GM21526 (cell line): ENCODE data around the gene KRTAP10-1.
"Not testable (repeated sequence)": the region's sequence is repeated elsewhere in the genome, so short reads cannot be mapped to it uniquely, and the experiment has no call there.

ENCODE experiments used
- ATAC-seq: cut with Tn5 transposase; IDR thresholded peaks from one replicate; pipeline ENCODE4 v1.9.1; 2021; ENCODE audit warnings: moderate library complexity; ENCODE audit not compliant: unreplicated experiment, low FRiP score

KRTAP10-1 gene

DNA sequence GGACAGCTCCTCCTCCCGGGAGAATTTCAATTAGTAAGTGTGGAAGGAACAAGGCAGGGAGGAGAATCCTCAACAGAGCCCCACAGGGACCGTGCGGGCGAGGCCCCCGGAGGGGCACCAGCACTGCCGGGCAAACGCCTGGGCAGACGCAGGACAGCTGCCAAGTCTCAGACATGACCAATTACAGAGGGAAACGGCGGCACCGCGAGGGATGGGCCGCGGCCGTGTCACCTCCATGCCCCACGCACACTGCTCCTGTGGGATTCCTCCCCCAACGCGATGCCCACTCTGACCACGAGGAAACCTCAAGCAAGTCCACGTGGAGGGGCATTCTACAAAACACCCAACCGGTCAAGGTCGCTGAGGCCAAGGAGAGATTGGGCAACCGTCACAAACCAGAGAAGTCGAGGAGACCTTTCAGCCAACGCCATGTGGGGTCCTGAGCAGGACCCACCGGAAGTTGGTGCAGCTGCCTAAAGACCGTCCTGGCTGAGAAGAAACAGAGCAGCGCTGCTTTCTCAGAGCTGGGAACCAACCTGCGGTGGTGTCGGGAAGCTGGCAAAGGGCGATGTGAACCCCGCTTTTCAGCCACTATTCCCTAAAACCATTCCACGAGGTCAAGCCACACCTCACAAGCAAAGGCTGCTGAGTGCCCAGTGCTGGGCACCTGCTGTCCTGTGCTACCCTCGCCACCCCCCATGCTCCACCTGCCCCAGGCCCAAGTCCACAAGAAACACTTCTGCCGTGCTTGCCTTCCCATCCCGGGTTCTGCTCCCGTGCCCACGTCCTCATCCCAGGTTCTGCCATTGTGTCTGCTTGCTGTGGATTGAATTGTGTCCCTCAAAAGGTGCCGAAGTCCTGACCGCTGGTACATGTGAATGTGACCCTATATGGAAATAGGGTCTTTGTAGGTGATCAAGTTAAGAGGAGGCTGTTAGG, 32.1 kb upstream of the KRTAP10-1 start:
- ATAC-seq = no peak

DNA sequence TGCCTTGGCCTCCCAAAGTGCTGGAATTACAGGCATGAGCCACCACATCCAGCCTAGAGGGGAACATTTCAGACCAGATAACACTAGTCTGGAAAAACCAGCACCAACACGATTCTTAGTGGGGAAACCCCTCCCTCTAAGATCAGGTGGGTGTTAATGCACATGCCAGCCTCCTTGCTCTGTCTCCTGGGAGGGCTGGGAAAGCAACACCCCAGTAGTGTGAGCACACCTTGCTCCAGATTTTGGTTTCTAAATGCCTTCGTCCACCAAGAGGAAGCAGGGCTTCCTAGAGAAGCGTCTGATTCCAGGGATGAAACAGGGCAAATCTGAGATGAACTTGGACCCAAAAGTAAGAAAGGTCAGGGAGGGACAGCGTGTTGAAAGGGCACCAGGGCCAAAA, 31.3 kb upstream of the KRTAP10-1 start:
- no peak for ATAC-seq

DNA sequence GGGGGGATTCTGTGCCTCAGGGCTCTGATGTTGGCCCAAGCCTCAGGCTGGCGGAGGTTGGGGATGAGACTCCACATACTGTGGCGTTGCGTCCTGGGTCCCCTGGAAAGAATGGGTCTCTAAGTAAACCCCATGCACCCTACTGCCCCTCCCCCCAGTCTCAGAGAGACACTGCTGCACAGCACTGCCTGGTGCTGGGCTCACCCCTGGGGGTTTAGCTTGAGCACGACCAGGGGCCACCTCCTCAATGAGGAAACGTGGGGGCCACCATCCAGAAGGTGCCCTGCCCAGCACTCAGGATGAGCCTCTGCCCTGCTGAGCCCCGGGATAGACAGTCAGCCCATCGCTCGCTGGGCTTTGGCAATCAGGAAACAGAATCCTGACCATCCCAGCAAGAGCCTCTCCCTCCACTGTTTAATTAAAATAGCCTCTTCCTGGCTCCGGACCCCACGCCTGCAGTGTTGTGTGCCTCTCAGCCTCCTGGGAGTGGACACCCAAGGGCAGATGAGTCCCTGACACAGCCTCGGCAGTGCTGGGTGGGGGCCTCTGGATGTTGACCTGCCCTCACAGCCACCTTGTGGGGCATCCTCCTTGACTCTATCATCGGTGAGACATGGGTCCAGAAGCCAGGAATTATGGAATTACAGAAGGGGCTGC, 30.0 kb upstream of the KRTAP10-1 start:
- no peak for ATAC-seq

DNA sequence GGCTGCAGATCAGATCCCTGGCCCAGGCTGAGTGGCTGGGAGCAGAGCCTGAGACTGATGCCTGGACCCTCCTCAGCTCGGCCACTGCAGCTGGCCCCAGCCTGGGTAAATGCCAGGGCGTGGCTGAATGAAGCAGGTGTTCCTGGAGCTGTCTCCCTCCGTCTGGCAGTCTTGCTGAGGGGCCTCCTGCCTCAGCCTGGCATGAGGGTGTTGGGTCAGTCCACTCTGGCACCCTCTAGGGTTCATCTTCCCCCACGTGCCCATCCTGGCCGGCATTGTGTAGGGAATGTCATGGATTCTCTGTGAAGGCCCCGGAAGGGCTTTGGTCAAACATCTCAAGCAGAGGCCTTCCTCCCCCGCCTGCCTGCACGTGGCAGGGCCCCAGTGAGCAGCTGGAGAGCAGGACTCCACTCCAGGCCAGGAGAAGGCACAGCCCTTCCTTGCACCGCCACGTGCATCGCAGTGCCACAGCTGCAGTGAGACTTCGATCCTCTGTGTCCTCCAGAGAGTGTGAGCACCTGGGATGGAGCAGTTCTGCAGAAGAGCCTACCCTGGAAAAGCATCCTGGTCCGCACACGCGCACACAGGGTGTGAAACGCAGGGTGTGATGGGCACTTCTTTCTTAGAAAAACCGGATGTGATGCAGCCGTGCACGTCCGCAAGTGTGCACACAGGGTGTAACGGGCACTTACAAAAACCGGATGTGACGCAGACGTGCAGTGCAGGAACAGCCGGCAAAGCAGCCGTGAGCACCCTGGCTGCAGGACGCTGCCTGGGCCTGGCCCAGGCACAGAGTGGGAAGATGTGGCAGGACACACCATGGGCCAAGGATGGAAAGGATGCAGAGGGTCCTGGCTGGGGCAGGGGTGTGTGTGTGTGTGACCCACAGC, 28.9 kb upstream of the KRTAP10-1 start:
- no peak for ATAC-seq

DNA sequence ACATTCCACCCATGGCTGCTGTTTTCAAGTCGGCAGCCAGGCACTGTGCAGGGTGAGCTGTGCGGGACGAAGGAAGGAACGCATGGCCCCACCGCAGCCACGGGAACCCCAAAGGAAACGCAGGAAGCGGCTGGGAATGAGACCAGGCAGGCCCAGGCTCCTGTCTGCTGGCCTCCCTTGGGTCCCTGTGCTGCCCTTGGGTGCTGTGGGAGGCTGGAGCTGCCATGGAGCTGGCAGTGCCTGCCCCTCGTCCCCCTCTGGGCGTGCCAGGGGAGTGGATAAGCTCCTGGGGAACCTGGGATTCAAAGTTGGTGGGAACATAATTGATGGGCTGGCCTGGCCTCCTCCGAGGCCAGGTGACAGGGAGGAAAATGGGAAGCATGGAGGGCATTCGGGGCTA, 28.3 kb upstream of the KRTAP10-1 start:
- no peak for ATAC-seq

DNA sequence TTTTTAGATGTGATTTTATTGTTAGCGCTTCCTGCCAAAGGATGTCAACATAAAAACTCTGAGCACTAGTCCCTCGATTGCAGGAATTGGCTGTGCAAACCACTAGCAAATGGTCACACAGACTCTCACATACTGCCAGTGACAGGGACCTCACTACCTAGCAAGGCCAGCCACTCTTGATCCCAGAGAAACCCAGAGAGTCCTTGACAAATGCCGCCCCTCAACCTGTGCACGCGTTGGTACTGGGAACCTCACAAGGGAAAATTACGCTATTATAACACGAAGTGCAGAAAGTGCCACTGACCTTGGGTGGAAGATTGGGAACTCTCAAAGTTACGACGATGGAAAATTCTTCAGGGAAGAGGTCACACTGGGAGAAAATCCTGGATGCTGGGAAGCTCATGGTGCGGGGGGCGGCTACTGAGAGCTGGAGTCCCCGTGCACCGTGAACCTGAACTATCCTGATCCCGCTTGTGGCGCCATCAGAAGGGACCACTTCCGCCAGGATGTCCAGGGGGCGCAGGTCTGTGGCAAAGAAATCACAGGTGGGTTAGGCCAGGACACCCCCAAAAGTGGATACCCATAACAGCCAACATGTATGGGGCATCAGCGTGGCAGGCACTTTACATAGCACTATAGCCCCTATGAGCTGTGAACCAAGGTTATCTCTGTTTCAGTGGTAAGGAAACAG, 27.6 kb upstream of the KRTAP10-1 start:
- ATAC-seq = no peak

DNA sequence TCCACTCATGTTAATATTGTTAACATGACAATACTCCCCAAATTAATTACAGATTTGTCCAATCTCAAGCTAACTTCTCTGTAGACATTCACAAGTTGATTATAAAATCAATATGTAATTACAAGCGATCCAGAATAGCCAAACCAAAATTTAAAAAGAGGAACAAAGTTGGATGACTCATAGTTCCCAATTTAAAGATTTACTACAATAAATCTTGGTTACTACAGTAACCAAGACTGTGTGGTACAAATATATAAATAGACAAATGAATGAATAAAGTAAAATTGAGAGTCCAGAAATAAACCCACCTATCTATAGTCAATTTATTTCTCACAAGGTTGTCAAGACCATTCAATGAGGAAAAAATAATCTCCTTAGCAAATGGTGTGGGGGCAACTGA, 26.4 kb upstream of the KRTAP10-1 start:
- no peak for ATAC-seq

DNA sequence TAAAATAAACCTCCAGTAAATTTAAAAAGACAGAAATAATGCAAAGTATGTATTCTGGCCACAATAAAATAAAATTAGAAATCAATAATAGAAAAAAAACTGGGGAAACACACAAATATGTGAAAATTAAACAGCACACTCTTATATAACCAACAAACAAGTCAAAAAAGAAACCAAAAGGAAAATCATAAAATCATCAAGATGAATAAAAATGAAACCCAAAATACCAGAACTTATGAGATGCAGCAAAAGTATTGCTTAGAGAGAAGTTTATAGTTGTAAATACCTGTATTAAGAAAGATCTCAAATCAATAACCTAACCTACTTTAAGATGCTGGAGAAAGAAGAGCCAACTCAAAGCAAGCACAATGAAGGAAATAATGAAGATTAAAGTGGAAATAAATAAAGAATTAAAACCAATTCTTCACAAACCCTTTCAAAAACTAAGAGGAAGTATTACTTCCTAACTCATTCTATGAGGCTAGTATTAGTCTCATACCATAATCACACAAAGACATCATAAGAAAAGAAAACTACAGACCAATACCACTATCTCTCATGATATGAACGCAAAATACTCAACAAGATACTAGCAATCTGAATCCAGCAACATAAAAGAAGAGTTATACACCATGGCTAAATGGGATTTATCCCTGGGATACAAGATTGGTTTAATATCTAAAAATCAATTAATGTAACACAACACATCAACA, 25.0 kb upstream of the KRTAP10-1 start:
- no peak for ATAC-seq

DNA sequence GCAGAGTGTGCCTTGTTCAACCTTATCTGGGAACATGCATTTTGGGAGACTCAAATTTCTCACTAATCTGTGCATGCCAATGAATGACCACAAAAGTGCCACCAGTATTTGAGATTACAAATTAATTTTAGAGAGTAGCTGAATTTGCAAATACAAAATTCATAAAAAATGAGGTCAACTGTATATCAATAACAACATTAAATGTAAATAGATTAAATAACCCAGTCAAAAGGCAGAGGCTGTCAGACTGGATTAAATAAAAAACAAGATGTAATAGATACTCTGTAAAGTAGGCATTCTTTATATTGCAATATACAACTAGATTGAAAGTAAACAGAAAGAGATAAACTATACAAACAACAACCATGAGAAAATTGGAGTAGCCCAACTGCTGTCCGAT, 24.1 kb upstream of the KRTAP10-1 start:
- no peak for ATAC-seq

DNA sequence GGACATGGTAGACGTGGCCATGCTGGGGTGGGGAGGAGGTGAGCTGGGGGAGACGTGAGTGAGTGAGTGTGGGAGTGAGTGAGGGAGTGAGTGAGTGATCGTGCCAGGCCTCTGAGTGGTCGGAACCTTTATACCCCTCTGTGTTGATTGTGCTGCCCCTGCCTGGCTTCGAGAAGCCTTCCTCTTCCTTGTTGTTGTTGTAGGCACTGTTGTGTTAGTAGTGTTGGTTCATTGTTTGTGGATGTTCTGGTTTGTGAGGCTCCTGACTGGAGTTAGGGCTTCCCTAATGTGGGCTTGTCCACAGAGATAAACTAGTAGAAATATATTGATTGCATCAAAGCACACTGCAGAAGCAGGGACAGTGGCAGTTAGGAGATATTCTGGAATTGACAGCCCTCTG, 18.7 kb upstream of the KRTAP10-1 start, which contains the start of gene KRTAP10-3:
Gene KRTAP10-3 (minus strand): TSS at position 101 of the 400 bp plus-strand sequence. CDS start 80 bp downstream, at position 21.
- no peak for ATAC-seq

DNA sequence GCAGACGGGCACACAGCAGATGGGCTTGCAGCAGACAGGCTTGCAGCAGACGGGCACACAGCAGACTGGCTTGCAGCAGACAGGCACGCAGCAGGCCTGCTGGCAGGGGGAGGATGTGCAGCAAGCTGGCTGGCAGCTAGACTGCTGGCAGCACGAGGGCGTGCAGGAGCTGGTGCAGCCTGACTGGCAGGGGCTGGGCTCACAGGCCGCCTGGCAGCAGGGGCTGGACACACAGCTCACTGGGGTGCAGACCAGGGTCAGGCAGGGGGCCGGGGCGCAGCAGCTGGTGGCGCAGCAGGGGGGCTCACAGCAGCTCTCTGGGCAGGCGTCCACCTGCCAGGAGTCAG, 18.3 kb upstream of the KRTAP10-1 start:
- ATAC-seq = not testable (repeated sequence)

DNA sequence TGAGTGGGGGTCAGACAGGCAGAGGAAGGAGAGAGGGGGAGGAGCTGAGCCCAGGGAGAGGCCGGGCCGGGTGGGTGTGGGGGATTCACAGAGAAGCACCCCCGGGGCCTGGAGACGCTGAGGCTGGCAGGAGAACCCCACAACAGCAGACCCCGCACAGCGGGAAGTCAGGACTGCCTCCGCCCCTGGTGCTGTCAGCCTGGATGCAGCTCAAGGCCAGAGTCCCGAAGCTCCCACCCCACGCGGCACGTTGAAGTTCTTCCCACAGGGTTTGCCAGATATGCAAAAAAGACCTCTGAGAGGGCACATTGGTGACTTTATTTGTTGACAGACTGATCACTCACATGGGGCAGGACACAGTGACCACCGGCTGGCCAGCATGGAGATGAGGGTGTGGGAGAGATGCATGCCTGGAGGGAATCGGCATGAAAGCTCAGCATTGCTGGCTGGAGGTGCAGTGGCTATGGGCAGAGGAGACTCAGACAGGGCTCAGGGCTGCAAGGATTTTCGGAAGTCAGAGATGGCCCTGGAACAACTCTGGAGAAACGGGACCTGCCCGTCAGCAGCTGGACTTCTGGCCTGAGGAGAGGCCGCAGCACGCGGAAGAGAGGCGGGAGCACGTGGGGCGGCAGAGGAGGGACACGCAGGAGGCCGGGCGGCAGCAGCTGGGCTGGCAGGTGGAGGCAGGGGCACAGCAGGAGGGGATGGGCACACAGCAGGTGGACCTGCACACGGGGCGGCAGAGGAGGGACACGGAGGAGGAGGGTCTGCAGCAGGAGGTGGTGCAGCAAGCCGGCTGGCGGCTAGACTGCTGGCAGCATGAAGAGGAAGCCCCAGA, 17.7 kb upstream of the KRTAP10-1 start:
- ATAC-seq = no peak

DNA sequence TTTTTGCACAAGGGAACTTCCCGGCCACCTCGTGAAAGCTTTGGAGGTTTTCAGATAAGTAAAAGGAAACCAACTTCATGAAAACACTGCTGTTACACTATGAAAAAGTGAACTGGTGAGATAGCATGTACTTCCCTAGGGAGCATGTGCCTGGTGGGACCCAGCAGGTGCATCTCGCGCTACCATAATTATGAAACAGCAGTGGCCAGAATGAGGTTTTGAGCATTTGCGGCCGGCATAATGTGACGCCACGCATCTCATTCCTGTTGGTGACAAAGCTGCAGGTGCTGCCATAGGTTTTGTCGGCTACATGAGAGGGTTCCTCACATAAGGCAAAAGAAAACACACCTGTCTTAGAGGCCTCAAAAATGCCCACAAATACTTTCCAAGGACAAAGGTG, 16.9 kb upstream of the KRTAP10-1 start:
- ATAC-seq = no peak

DNA sequence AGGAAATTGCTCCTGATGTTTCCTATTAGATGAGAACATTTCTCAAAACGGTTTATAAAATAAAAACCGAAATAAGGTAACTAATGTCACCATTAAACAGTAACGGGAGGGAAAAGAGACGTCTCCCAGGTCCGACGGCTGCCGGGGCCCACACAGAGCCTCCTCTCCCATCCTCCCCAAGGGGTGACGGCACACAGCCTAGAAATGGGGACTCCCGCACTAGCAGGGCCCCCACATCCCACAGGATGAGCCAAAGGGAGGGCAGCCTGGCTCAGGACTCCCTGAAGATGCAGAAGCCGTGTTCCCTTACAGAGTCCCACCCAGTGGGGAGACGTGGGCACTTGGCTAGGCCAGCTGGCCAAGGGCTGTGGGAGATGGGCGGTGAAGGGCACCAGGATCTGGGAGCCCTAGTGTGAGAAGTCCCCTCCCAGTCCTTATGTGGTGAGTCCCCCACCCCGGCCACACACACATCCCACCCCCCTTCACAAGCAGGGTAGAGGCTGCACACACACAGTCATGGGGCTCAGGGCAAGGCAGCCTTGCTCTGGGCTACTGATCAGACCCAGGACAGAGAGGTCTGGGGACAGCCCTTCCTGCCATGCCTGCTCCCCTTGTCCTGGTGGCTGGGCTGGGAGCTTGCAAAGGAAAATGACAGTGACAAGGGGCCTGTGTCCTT, 15.3 kb upstream of the KRTAP10-1 start:
- ATAC-seq = no peak

DNA sequence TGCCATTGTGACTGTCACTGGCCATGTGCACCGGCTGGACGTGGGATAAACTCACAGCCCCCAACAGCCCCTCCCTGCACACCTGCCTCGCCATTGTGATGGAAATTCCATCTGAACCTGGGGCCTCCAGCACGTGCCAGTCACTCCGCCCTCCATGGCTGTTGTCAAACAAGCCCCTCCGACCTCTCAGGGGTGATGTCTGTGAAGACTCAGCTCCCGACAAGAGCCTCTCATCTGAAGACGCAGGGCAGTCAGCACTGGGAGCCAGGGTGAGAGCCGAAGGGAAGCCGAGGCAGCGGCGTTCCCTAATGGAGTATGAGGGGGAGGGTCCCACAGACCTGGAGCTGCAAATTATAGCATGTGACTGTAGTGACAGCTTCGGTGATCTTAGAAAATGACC, 12.7 kb upstream of the KRTAP10-1 start:
- ATAC-seq = no peak

DNA sequence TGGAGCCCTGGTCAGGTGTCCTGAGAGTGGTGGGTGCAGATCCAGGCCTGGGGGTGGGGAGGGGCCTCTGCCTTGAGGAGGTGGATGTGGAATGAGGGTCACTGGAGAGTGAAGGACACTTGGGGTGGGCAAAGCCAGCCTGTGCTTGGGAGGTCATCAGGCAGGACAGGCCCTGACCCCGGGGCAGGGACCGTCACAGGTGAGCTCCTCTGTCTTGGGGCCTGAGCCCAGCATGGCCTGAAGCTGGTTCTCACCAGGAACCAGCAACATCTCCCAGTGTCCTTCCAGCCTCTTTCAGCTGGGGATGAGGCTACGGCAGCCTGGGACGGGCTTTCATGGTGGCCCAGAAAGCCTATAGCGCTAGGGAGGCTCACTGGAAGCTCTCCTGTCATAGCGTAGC, 12.1 kb upstream of the KRTAP10-1 start:
- ATAC-seq = no peak

DNA sequence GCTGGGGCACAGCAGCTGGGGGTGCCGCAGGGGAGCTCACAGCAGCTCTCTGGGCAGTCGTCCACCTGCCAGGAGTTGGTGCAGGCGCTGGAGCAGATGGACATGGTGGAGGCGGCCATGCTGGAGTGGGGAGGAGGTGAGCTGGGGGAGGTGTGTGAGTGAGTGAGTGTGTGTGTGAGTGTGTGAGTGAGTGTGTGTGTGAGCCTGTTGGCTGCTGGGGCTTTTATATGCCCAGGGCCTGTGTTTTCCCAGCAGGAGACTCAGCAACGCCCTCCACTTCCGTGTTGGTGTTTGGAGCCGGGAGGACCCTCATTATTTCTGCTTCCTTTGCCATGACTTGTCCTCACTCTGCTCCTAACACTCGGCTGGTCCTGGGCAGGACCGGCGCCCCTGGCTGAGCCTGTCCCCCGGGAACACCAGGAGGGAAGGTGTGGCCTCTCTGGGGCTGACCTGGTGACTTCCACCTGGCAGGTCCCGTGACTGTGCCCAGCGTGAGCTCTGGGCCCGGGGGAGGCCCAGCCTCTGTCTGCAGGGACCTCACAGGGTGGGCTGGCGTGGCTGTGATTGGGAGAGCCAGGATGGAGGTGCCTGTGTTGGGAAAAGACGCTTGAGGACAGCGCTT, 11.5 kb upstream of the KRTAP10-1 start, which contains the start of gene KRTAP10-2:
Gene KRTAP10-2 (minus strand): TSS at position 166 of the 622 bp plus-strand sequence. CDS start 47 bp downstream, at position 119.
- no peak for ATAC-seq

DNA sequence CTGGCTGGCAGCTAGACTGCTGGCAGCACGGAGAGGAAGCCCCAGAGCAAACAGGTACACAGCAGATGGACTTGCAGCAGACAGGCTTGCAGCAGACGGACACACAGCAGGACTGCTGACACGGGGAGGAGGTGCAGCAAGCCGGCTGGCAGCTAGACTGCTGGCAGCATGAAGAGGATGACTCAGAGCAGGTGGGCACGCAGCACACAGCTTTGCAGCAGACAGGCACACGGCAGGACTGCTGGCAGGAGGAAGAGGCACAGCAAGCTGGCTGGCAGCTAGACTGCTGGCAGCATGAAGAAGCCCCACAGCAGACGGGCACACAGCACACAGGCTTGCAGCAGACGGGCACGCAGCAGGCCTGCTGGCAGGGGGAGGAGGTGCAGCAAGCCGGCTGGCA, 10.8 kb upstream of the KRTAP10-1 start:
- no peak for ATAC-seq
